Stimulated activated CD4-positive, alpha-beta T cell treated with anti-CD3 and anti-CD28 coated beads, Interleukin-4, amount 100 ng/mL, for 48 hours (primary cell): Measurements from ENCODE around the gene MC4R.

Source experiments
- DNase-seq, 2 donors: peaks; one replicate each; pipeline ENCODE4 v3.0.0-alpha.2; 2020; ENCODE audit warnings: low read depth in 2 of 2

Gene MC4R

DNA sequence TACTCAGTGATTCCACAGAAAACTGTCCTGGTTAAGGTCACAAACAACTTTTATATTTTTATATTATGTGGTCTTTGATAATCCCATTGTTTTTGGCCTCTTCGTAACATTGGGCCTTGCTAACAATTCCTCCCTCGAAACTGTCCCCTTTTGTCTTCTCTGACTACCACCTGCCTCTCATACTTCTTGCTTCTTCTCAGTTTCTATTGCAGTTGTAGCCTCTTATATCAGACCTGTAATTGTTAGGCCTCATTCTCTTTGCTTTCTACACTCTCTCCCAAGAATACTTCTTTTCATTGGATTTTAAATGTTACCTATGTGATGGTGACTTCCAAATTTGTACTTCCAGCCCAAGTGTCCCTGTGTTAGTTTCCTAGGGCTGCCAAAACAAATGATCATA, 44.7 kb downstream of the MC4R start:
- DNase-seq: no peak

DNA sequence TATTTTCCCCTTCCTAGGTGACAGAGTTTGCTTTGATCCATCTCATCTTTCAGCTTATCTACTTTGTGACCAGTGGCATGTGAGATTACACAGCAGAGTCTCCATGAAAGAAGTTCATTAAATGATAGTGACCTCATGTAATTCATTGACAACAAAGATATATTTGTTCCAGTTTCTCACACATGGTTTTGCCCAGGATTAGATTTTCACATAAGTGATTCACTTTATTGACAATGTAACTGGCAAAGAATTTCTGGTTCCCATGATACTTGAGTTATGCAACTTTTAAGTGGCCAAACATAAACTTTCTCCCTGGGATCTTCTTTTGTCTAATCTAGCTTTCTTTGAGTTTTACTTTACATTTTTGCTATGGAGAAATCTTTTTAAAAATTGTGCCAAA, 50.0 kb downstream of the MC4R start:
- no peak for DNase-seq
